ENCODE data around the gene ALLC. TPM values are rescaled to one million over a fixed set of nuclear protein-coding genes. Genes with fewer than 3 reads are reported as not detected.

Gene ALLC
- total and polyA plus RNA-seq, 10 donors: not detected

- WGBS, 5 donors: 57 to 82% (median 67%) methylated on average over 11 to 12 of the region's 12 CpGs
- H3K4me3 ChIP-seq: no peak overlapping the region
- intact Hi-C loops (cut with DNase I; ENCODE audit: low total_unique reads): no loop called here
- H3K27ac ChIP-seq: peak overlapping the region; percentile 29 to 83 (median 78)
- no peaks in the 10 kb centered on the region for H3K36me3 ChIP-seq
- DNase-seq: peak; percentile 62
- TF ChIP-seq CTCF (IDR thresholded peaks at IDR 0.05 in 8 of 11, conservative IDR thresholded peaks at IDR 0.05 in 3 of 11): no peak
- TF ChIP-seq POLR2AphosphoS5 (IDR thresholded peaks at IDR 0.05): peak in 1 of 3 donors; percentile 76
- no peaks in the 10 kb centered on the region for H3K27me3 ChIP-seq (replicated peaks in 1 of 7)
- peaks cover 0 to 10% (median 3%) of the 10 kb centered on the region in 8 donors for H3K9me3 ChIP-seq
- H3K4me1 ChIP-seq: peaks cover 0 to 29% (median 16%) of the 10 kb centered on the region in 6 donors
These were observed 31.7 kb upstream of the ALLC start for GRCh38 chr2:3626118-3626811.

- H3K27me3 ChIP-seq (replicated peaks in 1 of 7): no peaks in the 10 kb centered on the region
- H3K4me1 ChIP-seq: peaks cover 0 to 34% (median 22%) of the 10 kb centered on the region in 6 donors
- intact Hi-C loops (cut with DNase I; ENCODE audit: low total_unique reads): no loop called here
- peak; percentile 59 for DNase-seq
- no peaks in the 10 kb centered on the region for H3K36me3 ChIP-seq
- H3K27ac ChIP-seq: peak overlapping the region in 7 of 8 donors; percentile 71 to 83 (median 82)
- no peak for TF ChIP-seq POLR2A (IDR thresholded peaks at IDR 0.05)
- peak in 2 of 3 donors; percentile 49 to 51 for TF ChIP-seq POLR2AphosphoS5 (IDR thresholded peaks at IDR 0.05)
- TF ChIP-seq CTCF (IDR thresholded peaks at IDR 0.05 in 8 of 11, conservative IDR thresholded peaks at IDR 0.05 in 3 of 11): peak in 7 of 11 experiments; percentile 7 to 42 (median 17)
- peaks cover 0 to 10% (median 3%) of the 10 kb centered on the region in 8 donors for H3K9me3 ChIP-seq
- WGBS, 5 donors: 76 to 89% (median 81%) methylated on average over 25 of the region's 25 CpGs
- no peak overlapping the region for H3K4me3 ChIP-seq
These were observed 31.0 kb upstream of the ALLC start for GRCh38 chr2:3626812-3627499.

GRCh38 chr2:3627500-3628100, 30.4 kb upstream of the ALLC start:
- Histone ChIP-seq H3K36me3 (no peaks in the 10 kb centered on the region), H3K27ac (peak overlapping the region in 3 of 8 donors; percentile 14 to 83 (median 82)), H3K9me3 (peaks cover 0 to 10% (median 3%) of the 10 kb centered on the region in 8 donors), H3K4me1 (peaks cover 0 to 35% (median 23%) of the 10 kb centered on the region in 6 donors), H3K4me3 (no peak overlapping the region), H3K27me3 (replicated peaks in 1 of 7) (no peaks in the 10 kb centered on the region)
- WGBS, 5 donors: 88 to 96% (median 90%) methylated on average over 21 of the region's 21 CpGs
- peak; percentile 29 for DNase-seq
- intact Hi-C loops (cut with DNase I; ENCODE audit: low total_unique reads): no loop called here
- TF ChIP-seq POLR2AphosphoS5 (IDR thresholded peaks at IDR 0.05) (no peak), POLR2A (IDR thresholded peaks at IDR 0.05) (no peak), CTCF (IDR thresholded peaks at IDR 0.05 in 8 of 11, conservative IDR thresholded peaks at IDR 0.05 in 3 of 11) (no peak)
